Hematopoietic multipotent progenitor cell treated with erythropoietin and hydrocortisone succinate and interleukin-3 and kit ligand, for 17 days (in vitro differentiated cells): ENCODE data around the gene RAB3B.

Experiments used
- DNase-seq: peaks from one replicate; pipeline ENCODE4 v3.0.0-alpha.2; 2015; ENCODE audit warnings: low spot score

The RAB3B gene

GRCh38 chr1:51956528-51957509 is 33.7 kb downstream of the RAB3B start:
- DNase-seq, result no peak

GRCh38 chr1:51955797-51956527 is 34.5 kb downstream of the RAB3B start:
- DNase-seq, result no peak

GRCh38 chr1:51954783-51955182 is 35.7 kb downstream of the RAB3B start:
- DNase-seq, result no peak

- DNase-seq, result no peak
Observed at GRCh38 chr1:51953079-51953478, 37.4 kb downstream of the RAB3B start.

- no peak for DNase-seq
Observed at GRCh38 chr1:51952638-51953037, 37.9 kb downstream of the RAB3B start.

- DNase-seq, result no peak
Observed at GRCh38 chr1:51950701-51951100, 39.8 kb downstream of the RAB3B start.

- no peak for DNase-seq
Observed at GRCh38 chr1:51949014-51949702, 41.3 kb downstream of the RAB3B start.

GRCh38 chr1:51948491-51948915 is 42.0 kb downstream of the RAB3B start:
- no peak for DNase-seq

- DNase-seq, result no peak
Observed at GRCh38 chr1:51946300-51946699, 44.2 kb downstream of the RAB3B start.

GRCh38 chr1:51945591-51945990 is 44.9 kb downstream of the RAB3B start:
- no peak for DNase-seq

GRCh38 chr1:51942281-51942680 is 48.2 kb downstream of the RAB3B start:
- no peak for DNase-seq

- no peak for DNase-seq
Observed at GRCh38 chr1:51941528-51941927, 49.0 kb downstream of the RAB3B start.

- DNase-seq, result no peak
Observed at GRCh38 chr1:51937112-51937511, 53.4 kb downstream of the RAB3B start.

- DNase-seq, result no peak
Observed at GRCh38 chr1:51936531-51936930, 54.0 kb downstream of the RAB3B start.

- DNase-seq, result no peak
Observed at GRCh38 chr1:51933344-51933743, 57.2 kb downstream of the RAB3B start.

- DNase-seq, result no peak
Observed at GRCh38 chr1:51930329-51930728, 60.2 kb downstream of the RAB3B start.

GRCh38 chr1:51928896-51929295 is 61.6 kb downstream of the RAB3B start:
- DNase-seq, result no peak

GRCh38 chr1:51927029-51927428 is 63.5 kb downstream of the RAB3B start:
- DNase-seq, result no peak

GRCh38 chr1:51926171-51926812 is 64.2 kb downstream of the RAB3B start:
- DNase-seq, result peak; percentile 9

GRCh38 chr1:51924455-51924854 is 66.0 kb downstream of the RAB3B start:
- no peak for DNase-seq

GRCh38 chr1:51922040-51922439 is 68.5 kb downstream of the RAB3B start:
- no peak for DNase-seq

- no peak for DNase-seq
Observed at GRCh38 chr1:51920130-51920529, 70.4 kb downstream of the RAB3B start.
